ENCODE results near the gene INTS3.

INTS3 gene

GRCh38 chr1:153796786-153797659 lies 69.2 kb downstream of the INTS3 start:
- Histone ChIP-seq H3F3A (ENCODE audit: low read depth) (no peaks in the 10 kb centered on the region), H3K36me3 (ENCODE audit: insufficient read depth, low read length) (no peaks in the 10 kb centered on the region; the same call in 1 of the 2 replicates), H3K4me1 (ENCODE audit: insufficient read depth, low read length, poor library complexity, severe bottlenecking) (no peaks in the 10 kb centered on the region), H3K79me2 (ENCODE audit: insufficient read depth, low read length) (no peaks in the 10 kb centered on the region), H4K20me1 (ENCODE audit: insufficient read depth, low read length, poor library complexity, severe bottlenecking) (no peaks in the 10 kb centered on the region), H3K27me3 (ENCODE audit: insufficient read depth, low read length, poor library complexity, severe bottlenecking) (no peaks in the 10 kb centered on the region), H3K9me3 (ENCODE audit: insufficient read depth, low read depth, low read length) (no peaks in the 10 kb centered on the region), H3K4me2 (ENCODE audit: low read depth, low read length, poor library complexity, severe bottlenecking) (no peak overlapping the region), H3K9ac (ENCODE audit: low read depth, low read length, poor library complexity, severe bottlenecking) (no peak overlapping the region), H2AFZ (ENCODE audit: low read length) (no peak overlapping the region), H3K9me2 (replicated peaks; ENCODE audit: low read depth, low read length) (no peaks in the 10 kb centered on the region), H3K4me3 (ENCODE audit: low read length, poor library complexity, severe bottlenecking) (no peak overlapping the region)
- TF ChIP-seq, protein P1, sequence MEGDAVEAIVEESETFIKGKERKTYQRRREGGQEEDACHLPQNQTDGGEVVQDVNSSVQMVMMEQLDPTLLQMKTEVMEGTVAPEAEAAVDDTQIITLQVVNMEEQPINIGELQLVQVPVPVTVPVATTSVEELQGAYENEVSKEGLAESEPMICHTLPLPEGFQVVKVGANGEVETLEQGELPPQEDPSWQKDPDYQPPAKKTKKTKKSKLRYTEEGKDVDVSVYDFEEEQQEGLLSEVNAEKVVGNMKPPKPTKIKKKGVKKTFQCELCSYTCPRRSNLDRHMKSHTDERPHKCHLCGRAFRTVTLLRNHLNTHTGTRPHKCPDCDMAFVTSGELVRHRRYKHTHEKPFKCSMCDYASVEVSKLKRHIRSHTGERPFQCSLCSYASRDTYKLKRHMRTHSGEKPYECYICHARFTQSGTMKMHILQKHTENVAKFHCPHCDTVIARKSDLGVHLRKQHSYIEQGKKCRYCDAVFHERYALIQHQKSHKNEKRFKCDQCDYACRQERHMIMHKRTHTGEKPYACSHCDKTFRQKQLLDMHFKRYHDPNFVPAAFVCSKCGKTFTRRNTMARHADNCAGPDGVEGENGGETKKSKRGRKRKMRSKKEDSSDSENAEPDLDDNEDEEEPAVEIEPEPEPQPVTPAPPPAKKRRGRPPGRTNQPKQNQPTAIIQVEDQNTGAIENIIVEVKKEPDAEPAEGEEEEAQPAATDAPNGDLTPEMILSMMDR (conservative IDR thresholded peaks at IDR 0.05; ENCODE audit: low read length), result peak; percentile 78
- no peak for TF ChIP-seq EZH2phosphoT487 (IDR thresholded peaks at IDR 0.05; ENCODE audit: borderline replicate concordance)

DNA sequence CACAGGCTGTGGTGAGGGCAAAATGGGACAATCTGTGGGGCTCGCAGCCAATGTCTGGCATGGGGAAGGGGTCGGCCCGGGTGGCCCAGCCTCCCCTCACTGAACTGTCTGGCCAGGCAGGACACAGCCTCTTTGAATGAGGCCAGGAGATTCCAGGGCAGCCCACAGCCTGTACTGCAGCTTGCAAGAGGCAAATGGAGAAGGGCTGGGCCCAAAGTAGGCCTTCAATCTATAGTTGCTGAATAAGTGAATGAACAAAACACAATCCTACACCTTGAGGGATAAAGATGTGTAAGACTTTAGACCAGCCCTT lies 70.6 kb downstream of the INTS3 start:
- Histone ChIP-seq H3K4me1 (ENCODE audit: insufficient read depth, low read length, poor library complexity, severe bottlenecking) (no peaks in the 10 kb centered on the region), H3K36me3 (ENCODE audit: insufficient read depth, low read length) (no peaks in the 10 kb centered on the region; the same call in 1 of the 2 replicates), H3K4me2 (ENCODE audit: low read depth, low read length, poor library complexity, severe bottlenecking) (no peak overlapping the region), H3K4me3 (ENCODE audit: low read length, poor library complexity, severe bottlenecking) (no peak overlapping the region), H3K9ac (ENCODE audit: low read depth, low read length, poor library complexity, severe bottlenecking) (no peak overlapping the region), H3K27me3 (ENCODE audit: insufficient read depth, low read length, poor library complexity, severe bottlenecking) (no peaks in the 10 kb centered on the region), H4K20me1 (ENCODE audit: insufficient read depth, low read length, poor library complexity, severe bottlenecking) (no peaks in the 10 kb centered on the region), H3F3A (ENCODE audit: low read depth) (no peaks in the 10 kb centered on the region), H3K79me2 (ENCODE audit: insufficient read depth, low read length) (no peaks in the 10 kb centered on the region), H2AFZ (ENCODE audit: low read length) (no peak overlapping the region), H3K9me3 (ENCODE audit: insufficient read depth, low read depth, low read length) (no peaks in the 10 kb centered on the region), H3K9me2 (replicated peaks; ENCODE audit: low read depth, low read length) (no peaks in the 10 kb centered on the region)
- TF ChIP-seq, protein P1 (conservative IDR thresholded peaks at IDR 0.05; ENCODE audit: low read length), result no peak
- TF ChIP-seq EZH2phosphoT487 (IDR thresholded peaks at IDR 0.05; ENCODE audit: borderline replicate concordance), result no peak

DNA sequence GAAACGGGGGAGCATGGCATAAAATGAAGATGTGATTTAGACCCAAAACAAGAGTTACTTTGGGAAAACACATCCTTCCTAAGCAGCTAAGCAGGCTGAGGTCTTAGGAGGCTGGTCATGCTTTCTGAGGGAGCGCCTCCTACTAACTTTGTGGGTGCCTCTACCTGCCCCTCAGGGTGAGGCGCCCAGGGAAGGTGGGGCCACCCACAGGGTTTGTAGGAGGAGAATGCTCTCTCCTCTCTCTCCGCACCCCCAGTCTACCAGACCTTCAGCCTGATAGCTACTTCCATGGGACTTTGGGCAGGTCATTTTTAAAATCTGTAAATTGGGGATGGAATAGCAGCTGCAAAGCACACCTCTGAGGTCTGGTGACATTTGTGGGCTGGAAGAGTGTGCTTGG lies 71.2 kb downstream of the INTS3 start:
- Histone ChIP-seq H3K36me3 (ENCODE audit: insufficient read depth, low read length) (no peaks in the 10 kb centered on the region; the same call in 1 of the 2 replicates), H4K20me1 (ENCODE audit: insufficient read depth, low read length, poor library complexity, severe bottlenecking) (no peaks in the 10 kb centered on the region), H3K79me2 (ENCODE audit: insufficient read depth, low read length) (no peaks in the 10 kb centered on the region), H3K9me2 (replicated peaks; ENCODE audit: low read depth, low read length) (no peaks in the 10 kb centered on the region), H2AFZ (ENCODE audit: low read length) (no peak overlapping the region), H3K9me3 (ENCODE audit: insufficient read depth, low read depth, low read length) (no peaks in the 10 kb centered on the region), H3K27me3 (ENCODE audit: insufficient read depth, low read length, poor library complexity, severe bottlenecking) (no peaks in the 10 kb centered on the region), H3K4me2 (ENCODE audit: low read depth, low read length, poor library complexity, severe bottlenecking) (no peak overlapping the region), H3K4me3 (ENCODE audit: low read length, poor library complexity, severe bottlenecking) (no peak overlapping the region), H3K9ac (ENCODE audit: low read depth, low read length, poor library complexity, severe bottlenecking) (no peak overlapping the region), H3K4me1 (ENCODE audit: insufficient read depth, low read length, poor library complexity, severe bottlenecking) (no peaks in the 10 kb centered on the region), H3F3A (ENCODE audit: low read depth) (no peaks in the 10 kb centered on the region)
- TF ChIP-seq, protein P1 (conservative IDR thresholded peaks at IDR 0.05; ENCODE audit: low read length), result no peak
- TF ChIP-seq EZH2phosphoT487 (IDR thresholded peaks at IDR 0.05; ENCODE audit: borderline replicate concordance), result no peak
